Left lung (tissue), 10 donors: Measurements from ENCODE around the gene MTCH2. TPM values are rescaled to one million over a fixed set of nuclear protein-coding genes. Genes with fewer than 3 reads are reported as not detected.

ENCODE experiments used
- ATAC-seq: fragments of 200-7000 bp; cut with Tn5 transposase; one replicate; pipeline ENCODE4 v1.9.1; 2020; ENCODE audit warnings: moderate library complexity
- DNase-seq, 4 donors: peaks; one replicate each; pipeline ENCODE4 v3.0.0-alpha.2; 2013 to 2020
- H3K27ac ChIP-seq, 2 donors: fragments of 200-600 bp; sonication (generic) in 1 of 2; one replicate each; pipeline versions ENCODE4 v1.5.0 to v1.8.0; 2020 to 2021
- H3K27me3 ChIP-seq, 2 donors: fragments of 200-600 bp; sonication (generic) in 1 of 2; one replicate each; pipeline versions ENCODE4 v1.5.0 to v1.8.0; 2020 to 2021
- H3K36me3 ChIP-seq, 2 donors: fragments of 200-600 bp; sonication (generic) in 1 of 2; one replicate each; pipeline versions ENCODE4 v1.5.0 to v1.8.0; 2020 to 2021
- H3K4me1 ChIP-seq, 2 donors: fragments of 200-600 bp; one replicate each; pipeline ENCODE4 v1.8.0; 2021
- H3K4me3 ChIP-seq, 2 donors: fragments of 200-600 bp; sonication (generic) in 1 of 2; one replicate each; pipeline versions ENCODE4 v1.5.0 to v1.8.0; 2020 to 2021; ENCODE audit warnings: mild to moderate bottlenecking in 1 of 2
- H3K9me3 ChIP-seq, 2 donors: fragments of 200-600 bp; sonication (generic) in 1 of 2; one replicate each; pipeline versions ENCODE4 v1.5.0 to v1.8.0; 2020 to 2021
- intact Hi-C, 2 donors: fragments of 100-400 bp; cut with DNase I; formaldehyde crosslinking; loops; one replicate each; pipeline versions ENCODE4 v1.11.2 to v1.14.2; 2022
- polyA plus RNA-seq, 6 donors: library from polyadenylated mRNA; unstranded; fragments of 120-200 nt; gene quantifications; one replicate each; pipeline ENCODE4 v1.2.1, GENCODE V29; 2013; ENCODE audit not compliant: insufficient read length in 6 of 6
- total RNA-seq, 2 donors: library from RNA; stranded (reverse); fragmentation: NEBNext Ultra II Directional; extraction: Animal tissue kit (Norgen Biotek cat#: 25700); gene quantifications; one replicate each; pipeline ENCODE4 v1.2.1, GENCODE V29; 2021
- TF ChIP-seq, protein P1 (sequence below), 2 donors: fragments of 200-600 bp; sonication (generic) in 1 of 2; IDR thresholded peaks; one replicate each; pipeline versions ENCODE4 v1.5.0 to v1.8.0; 2021; ENCODE audit warnings: antibody characterized with exemption in 2 of 2
- donor health status: DM: no; HTN: yes; CAD: no.
- donor health status: DM: no; HTN: no; CAD: no.

MTCH2 gene
- total and polyA plus RNA-seq, 8 donors, result 53.7 to 116 (median 65.6) TPM

DNA sequence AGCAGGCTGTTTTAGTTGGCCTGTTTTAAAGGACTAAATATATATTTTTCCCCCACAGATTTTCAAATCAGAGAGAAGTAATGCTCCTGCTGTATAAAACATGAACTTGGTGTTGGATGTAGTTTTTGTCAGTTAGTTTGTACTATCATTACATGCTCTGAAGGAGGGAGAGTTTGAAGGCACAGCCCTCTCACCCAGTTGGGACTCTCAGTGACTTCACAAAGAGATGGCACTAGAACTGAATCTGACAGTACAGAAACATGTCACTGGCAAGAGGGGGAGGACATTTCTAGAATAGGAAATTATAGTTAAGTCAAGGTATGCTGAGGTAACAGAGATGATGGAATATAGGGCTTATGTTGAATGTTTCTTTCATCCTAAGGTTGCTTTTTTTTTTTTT, 27.1 kb downstream of the MTCH2 start:
- no peak for DNase-seq
- Histone ChIP-seq H3K27me3 (no peaks in the 10 kb centered on the region), H3K4me3 (no peak overlapping the region), H3K27ac (no peak overlapping the region), H3K4me1 (peaks cover 0 to 6% of the 10 kb centered on the region in 2 donors), H3K36me3 (peaks cover 0 to 43% of the 10 kb centered on the region in 2 donors), H3K9me3 (no peaks in the 10 kb centered on the region)
- TF ChIP-seq, protein P1, sequence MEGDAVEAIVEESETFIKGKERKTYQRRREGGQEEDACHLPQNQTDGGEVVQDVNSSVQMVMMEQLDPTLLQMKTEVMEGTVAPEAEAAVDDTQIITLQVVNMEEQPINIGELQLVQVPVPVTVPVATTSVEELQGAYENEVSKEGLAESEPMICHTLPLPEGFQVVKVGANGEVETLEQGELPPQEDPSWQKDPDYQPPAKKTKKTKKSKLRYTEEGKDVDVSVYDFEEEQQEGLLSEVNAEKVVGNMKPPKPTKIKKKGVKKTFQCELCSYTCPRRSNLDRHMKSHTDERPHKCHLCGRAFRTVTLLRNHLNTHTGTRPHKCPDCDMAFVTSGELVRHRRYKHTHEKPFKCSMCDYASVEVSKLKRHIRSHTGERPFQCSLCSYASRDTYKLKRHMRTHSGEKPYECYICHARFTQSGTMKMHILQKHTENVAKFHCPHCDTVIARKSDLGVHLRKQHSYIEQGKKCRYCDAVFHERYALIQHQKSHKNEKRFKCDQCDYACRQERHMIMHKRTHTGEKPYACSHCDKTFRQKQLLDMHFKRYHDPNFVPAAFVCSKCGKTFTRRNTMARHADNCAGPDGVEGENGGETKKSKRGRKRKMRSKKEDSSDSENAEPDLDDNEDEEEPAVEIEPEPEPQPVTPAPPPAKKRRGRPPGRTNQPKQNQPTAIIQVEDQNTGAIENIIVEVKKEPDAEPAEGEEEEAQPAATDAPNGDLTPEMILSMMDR (IDR thresholded peaks at IDR 0.05), result no peak
- intact Hi-C loops, result no loop called here
- ATAC-seq, result no peak

DNA sequence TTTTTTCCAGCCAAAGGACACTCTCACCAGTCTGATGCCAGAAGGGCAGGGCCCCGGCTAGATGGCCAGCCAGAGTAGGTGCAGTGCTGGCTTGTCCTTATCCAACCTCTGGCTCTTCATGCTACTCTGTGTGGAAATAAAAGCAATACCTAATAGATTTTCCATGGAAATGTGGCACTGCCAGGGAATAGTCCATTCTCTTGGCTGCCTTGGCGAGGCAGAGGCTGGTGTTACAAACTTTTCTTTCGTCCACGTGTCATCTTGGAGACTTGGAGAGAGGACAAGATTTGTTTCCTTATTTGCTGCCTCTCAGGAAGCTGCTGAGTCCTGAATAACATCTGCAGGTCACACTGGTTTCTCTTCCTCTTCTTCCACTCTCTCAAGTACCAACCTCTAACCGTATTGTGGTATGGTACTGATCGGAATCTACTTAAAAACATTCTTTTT, 31.0 kb downstream of the MTCH2 start:
- no peaks in the 10 kb centered on the region for H3K9me3 ChIP-seq
- TF ChIP-seq, protein P1 (IDR thresholded peaks at IDR 0.05), result no peak
- no peak overlapping the region for H3K4me3 ChIP-seq
- DNase-seq, result no peak
- no peaks in the 10 kb centered on the region for H3K27me3 ChIP-seq
- H3K4me1 ChIP-seq, result no peaks in the 10 kb centered on the region
- peak; percentile 51 for ATAC-seq
- intact Hi-C loops, result no loop called here
- H3K27ac ChIP-seq, result no peak overlapping the region
- peaks cover 0 to 5% of the 10 kb centered on the region in 2 donors for H3K36me3 ChIP-seq

DNA sequence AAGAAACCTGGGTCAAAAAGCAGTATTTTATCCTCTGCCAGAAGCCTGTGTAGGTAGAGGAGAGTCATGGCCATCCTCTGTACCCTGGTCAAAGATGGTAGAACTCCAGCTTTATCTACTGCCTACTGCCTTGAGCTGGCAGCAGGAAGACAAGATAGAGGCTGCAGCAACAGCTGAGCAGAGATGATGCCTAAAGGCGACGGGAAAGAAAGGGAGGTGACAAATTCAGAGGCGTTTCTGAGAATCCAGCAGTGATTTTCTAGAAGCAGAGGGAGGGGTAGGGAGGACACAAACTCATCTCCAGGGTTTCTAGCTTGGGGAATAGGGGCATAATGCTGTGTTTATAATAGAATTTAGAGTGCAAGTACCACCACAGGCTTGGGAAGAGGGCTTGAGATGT, 32.7 kb downstream of the MTCH2 start:
- DNase-seq, result no peak
- Histone ChIP-seq H3K36me3 (no peaks in the 10 kb centered on the region), H3K27ac (no peak overlapping the region), H3K27me3 (no peaks in the 10 kb centered on the region), H3K9me3 (no peaks in the 10 kb centered on the region), H3K4me1 (no peaks in the 10 kb centered on the region), H3K4me3 (no peak overlapping the region)
- ATAC-seq, result no peak
- intact Hi-C loops, result no loop called here
- TF ChIP-seq, protein P1 (IDR thresholded peaks at IDR 0.05), result no peak

DNA sequence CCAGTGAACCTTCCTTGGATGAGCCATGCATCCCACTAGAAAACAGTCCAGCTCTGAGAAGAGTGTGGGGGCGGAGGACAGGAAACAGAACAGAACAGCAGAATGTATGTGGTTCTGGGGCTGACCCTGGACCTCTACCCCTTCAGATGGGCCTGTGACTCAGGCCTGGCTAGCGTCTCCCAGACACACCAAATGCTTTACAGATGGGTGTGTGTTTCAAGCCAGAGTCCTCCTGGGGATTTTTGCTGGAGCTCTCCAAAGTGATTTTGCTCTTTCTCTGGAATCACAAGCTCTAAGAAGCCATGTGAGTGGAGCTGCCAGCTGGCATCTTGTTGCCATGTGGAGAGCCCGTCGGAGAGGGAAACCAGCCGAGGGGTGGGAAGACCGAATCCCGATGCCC, 35.0 kb downstream of the MTCH2 start:
- no peak for DNase-seq
- intact Hi-C loops, result no loop called here
- no peak overlapping the region for H3K27ac ChIP-seq
- H3K27me3 ChIP-seq, result no peaks in the 10 kb centered on the region
- TF ChIP-seq, protein P1 (IDR thresholded peaks at IDR 0.05), result no peak
- no peaks in the 10 kb centered on the region for H3K9me3 ChIP-seq
- peak; percentile 81 for ATAC-seq
- H3K4me3 ChIP-seq, result no peak overlapping the region
- no peaks in the 10 kb centered on the region for H3K36me3 ChIP-seq
- H3K4me1 ChIP-seq, result no peaks in the 10 kb centered on the region

DNA sequence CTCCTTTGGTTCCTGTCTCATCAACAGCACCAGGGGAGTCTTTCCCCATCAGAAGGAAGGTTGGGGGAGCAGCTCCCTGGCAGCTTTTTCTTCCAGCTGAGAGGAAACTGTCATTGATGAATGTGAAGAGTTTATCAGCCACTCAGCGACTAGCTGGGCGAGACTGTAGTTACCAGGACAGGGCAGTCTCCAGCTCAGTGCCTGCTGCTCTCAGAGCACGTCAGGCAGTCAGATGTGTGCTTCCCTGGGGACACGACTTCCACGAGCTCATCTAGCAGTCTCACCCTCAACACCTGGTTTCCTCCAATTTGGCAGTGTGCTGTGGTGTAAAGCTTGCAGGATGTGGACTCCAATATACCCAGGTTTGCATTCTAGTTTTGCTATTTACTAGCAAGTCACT, 35.6 kb downstream of the MTCH2 start:
- H3K36me3 ChIP-seq, result no peaks in the 10 kb centered on the region
- H3K27ac ChIP-seq, result no peak overlapping the region
- TF ChIP-seq, protein P1 (IDR thresholded peaks at IDR 0.05), result no peak
- no peak for ATAC-seq
- H3K4me1 ChIP-seq, result no peaks in the 10 kb centered on the region
- DNase-seq, result no peak
- H3K27me3 ChIP-seq, result no peaks in the 10 kb centered on the region
- H3K9me3 ChIP-seq, result no peaks in the 10 kb centered on the region
- intact Hi-C loops, result no loop called here
- H3K4me3 ChIP-seq, result no peak overlapping the region
